K562 (cell line): ENCODE data around the gene CHST10. TPM values are rescaled to one million over a fixed set of nuclear protein-coding genes. Genes with fewer than 3 reads are reported as not detected.

ENCODE experiments used
- ATAC-seq: fragments of 200-7000 bp; cut with Tn5 transposase; 3 replicates; pipeline ENCODE4 v1.9.1; 2020; ENCODE audit warnings: moderate library complexity
- BruUV-seq: library from RNA; stranded (reverse); fragments of 400-500 nt; replicated peaks from 2 replicates; lab custom pipeline; 2021; lab: Mats Ljungman, UMichigan
- CTCF ChIA-PET: fragments of 300-600 bp; formaldehyde crosslinking; extraction: SDS; loops from one replicate; lab custom pipeline; 2021; ENCODE audit warnings: low intra/inter-chr PET ratio; lab: Yijun Ruan, JAX
- POLR2A ChIA-PET: fragments of 300-600, 350-650 bp; sonication (Branson Sonifier 250); formaldehyde crosslinking; extraction: SDS; loops from one replicate; lab custom pipeline; 2021; ENCODE audit warnings: antibody characterized with exemption, inconsistent platforms; lab: Yijun Ruan, JAX
- DNase-seq, 4 experiments: peaks; one replicate each; pipeline versions ENCODE4 v3.0.0 to v3.0.0-alpha.2; 2011 to 2018; ENCODE audit warnings: low spot score in 3 of 4, mixed read lengths in 3 of 4; ENCODE audit errors: extremely low read depth in 1 of 4
- FAIRE-seq: peaks from 2 replicates; lab custom pipeline; 2011; peaks lifted over from hg19 to GRCh38; lab: Jason Lieb, UNC
- H2AFZ ChIP-seq: 2 replicates; pipeline ENCODE4 v1.6.0; 2011; ENCODE audit warnings: low read depth, low read length, control low read depth, inconsistent platforms
- H3K27ac ChIP-seq: fragments of 200-600 bp; 3 replicates; pipeline ENCODE4 v1.8.0; 2011; ENCODE audit warnings: low read depth, mild to moderate bottlenecking, control low read depth, inconsistent platforms, low read length, moderate library complexity, mixed read lengths; ENCODE audit errors: extremely low read depth
- H3K27me3 ChIP-seq, 2 experiments: fragments of 300-600 bp in 1 of 2; 2 replicates in 1 of 2; 3 replicates in 1 of 2; pipeline versions ENCODE4 v1.6.0 to v1.8.0; 2011; ENCODE audit warnings: inconsistent platforms in 2 of 2, low read length in 2 of 2, mild to moderate bottlenecking in 1 of 2, mixed read lengths in 1 of 2, moderate library complexity in 1 of 2; ENCODE audit not compliant: control insufficient read depth in 2 of 2, insufficient read depth in 2 of 2
- H3K36me3 ChIP-seq: fragments of 300-600 bp; 3 replicates; pipeline ENCODE4 v1.8.0; 2011; ENCODE audit warnings: mild to moderate bottlenecking, low read length, inconsistent platforms; ENCODE audit not compliant: control insufficient read depth, insufficient read depth
- H3K4me1 ChIP-seq, 2 experiments: fragments of 200-600 bp in 1 of 2; replicated peaks in 1 of 2; 2 replicates in 1 of 2; 3 replicates in 1 of 2; pipeline versions ENCODE4 v1.5.1 to v1.8.0; 2011; ENCODE audit warnings: inconsistent platforms in 2 of 2, low read length in 2 of 2, mild to moderate bottlenecking in 1 of 2, mixed read lengths in 1 of 2, moderate library complexity in 1 of 2; ENCODE audit not compliant: control insufficient read depth in 2 of 2, insufficient read depth in 2 of 2
- H3K4me2 ChIP-seq: 2 replicates; pipeline ENCODE4 v1.6.1; 2011; ENCODE audit warnings: low read length, control low read depth, inconsistent platforms, mixed read lengths; ENCODE audit not compliant: insufficient read depth
- H3K4me3 ChIP-seq: fragments of 200-600 bp; sonication (generic), shearing (Covaris generic); 2 replicates; pipeline ENCODE4 v1.5.1; 2016; ENCODE audit warnings: control low read depth, inconsistent platforms
- H3K79me2 ChIP-seq: fragments of 200-600 bp; 3 replicates; pipeline ENCODE4 v1.8.0; 2011; ENCODE audit warnings: low read length, inconsistent platforms; ENCODE audit not compliant: control insufficient read depth, insufficient read depth
- H3K9ac ChIP-seq, 2 experiments: 2 replicates each; pipeline versions ENCODE4 v1.6.0 to v1.6.1; 2011; ENCODE audit warnings: low read depth in 2 of 2, low read length in 2 of 2, control low read depth in 1 of 2, inconsistent platforms in 1 of 2, mild to moderate bottlenecking in 1 of 2, mixed read lengths in 1 of 2; ENCODE audit not compliant: insufficient read depth in 1 of 2
- H3K9me1 ChIP-seq: one replicate; pipeline ENCODE4 v1.6.0; 2011; ENCODE audit warnings: inconsistent platforms, mild to moderate bottlenecking, low read length, moderate library complexity; ENCODE audit not compliant: control insufficient read depth, insufficient read depth
- H3K9me3 ChIP-seq: replicated peaks from 2 replicates; pipeline ENCODE4 v1.5.1; 2011; ENCODE audit warnings: low read depth, low read length, inconsistent platforms; ENCODE audit not compliant: control insufficient read depth, insufficient read depth
- H4K20me1 ChIP-seq: replicated peaks from 2 replicates; pipeline ENCODE4 v1.6.1; 2011; ENCODE audit warnings: low read length, inconsistent platforms, mixed read lengths; ENCODE audit not compliant: control insufficient read depth, insufficient read depth
- FOXA3 ChIP-seq, 2 experiments: fragments of 450-650 bp in 1 of 2; sonication (generic) in 1 of 2; formaldehyde crosslinking; IDR thresholded peaks in 1 of 2; conservative IDR thresholded peaks in 1 of 2; 2 replicates each; pipeline versions ENCODE4 v1.4.0 to v1.8.0; 2020 to 2022; ENCODE audit warnings: mild to moderate bottlenecking in 2 of 2, missing genetic modification reagents in 1 of 2
- GATAD2B ChIP-seq: fragments of 450-650 bp; IDR thresholded peaks from 2 replicates; pipeline ENCODE4 v1.6.1; 2017; ENCODE audit warnings: mild to moderate bottlenecking, borderline replicate concordance
- ZNF444 ChIP-seq: fragments of 250-450 bp; sonication (Bioruptor Pico); IDR thresholded peaks from 2 replicates; pipeline ENCODE4 v1.4.0; 2020; ENCODE audit warnings: mild to moderate bottlenecking, moderate library complexity
- whole genome bisulfite sequencing: fragments of 100-300 bp; shearing (Covaris generic); methylation state at CpG from one replicate; pipeline ENCODE4 v1.1.6; 2016; ENCODE audit warnings: low coverage, mixed read lengths; ENCODE audit not compliant: insufficient coverage; ENCODE audit errors: missing lambda C conversion rate; 5-methylcytosine and 5-hydroxymethylcytosine counted together
- in situ Hi-C: fragments of 300-500 bp; cut with MboI; formaldehyde crosslinking; loops from 4 replicates; pipeline ENCODE4 v1.15.0; 2018; ENCODE audit warnings: inconsistent platforms, mixed read lengths
- intact Hi-C: fragments of 100-400 bp; cut with micrococcal nuclease; formaldehyde crosslinking; loops from 2 replicates; pipeline ENCODE4 v1.14.2; 2022
- polyA plus RNA-seq, 8 experiments: library from polyadenylated mRNA; depleted of rRNA in 4 of 8; stranded (reverse) in 5 of 8; unstranded in 3 of 8; fragments of >200 nt; fragmentation: Nextera tagmentation in 2 of 8; fragmentation: Illumina TruSeq in 1 of 8; extraction: Ambion mirVana in 2 of 8; extraction: Trizol in 1 of 8; gene quantifications; 2 replicates each; pipeline versions ENCODE4 v1.2.1 to v1.2.3, GENCODE V29; 2011 to 2014; ENCODE audit warnings: inconsistent platforms in 1 of 8, missing spikeins in 1 of 8
- total RNA-seq, 7 experiments: library from RNA; depleted of rRNA in 6 of 7; stranded (reverse); fragments of >200 nt in 6 of 7; fragmentation: Illumina TruSeq in 2 of 7; extraction: Trizol in 2 of 7; gene quantifications; 2 replicates each; pipeline versions ENCODE4 v1.2.1 to v1.2.3, GENCODE V29; 2011 to 2021; ENCODE audit warnings: low replicate concordance in 1 of 7
- TF ChIP-seq, protein P1 (sequence below): sonication (generic); formaldehyde crosslinking; IDR thresholded peaks from 2 replicates; pipeline ENCODE4 v1.8.0; 2022; ENCODE audit warnings: mild to moderate bottlenecking, missing genetic modification reagents
- TF ChIP-seq, protein P2 (sequence below): sonication (generic); formaldehyde crosslinking; IDR thresholded peaks from 2 replicates; pipeline ENCODE4 v1.8.1; 2023; ENCODE audit warnings: missing genetic modification reagents, mild to moderate bottlenecking, borderline replicate concordance
- TF ChIP-seq, protein P3 (sequence below): sonication (generic); formaldehyde crosslinking; IDR thresholded peaks from 2 replicates; pipeline ENCODE4 v1.8.1; 2023; ENCODE audit warnings: mild to moderate bottlenecking, missing genetic modification reagents

The CHST10 gene
- total and polyA plus RNA-seq, 9 of the 15 experiments (the other 6 are each of a cell fraction or from before 2014, with no cell fraction given), result 1.3 to 30.9 (median 19.3) TPM

GRCh38 chr2:100424277-100424875 lies 6.9 kb upstream of the CHST10 start (continued):
- TF ChIP-seq, protein P1, sequence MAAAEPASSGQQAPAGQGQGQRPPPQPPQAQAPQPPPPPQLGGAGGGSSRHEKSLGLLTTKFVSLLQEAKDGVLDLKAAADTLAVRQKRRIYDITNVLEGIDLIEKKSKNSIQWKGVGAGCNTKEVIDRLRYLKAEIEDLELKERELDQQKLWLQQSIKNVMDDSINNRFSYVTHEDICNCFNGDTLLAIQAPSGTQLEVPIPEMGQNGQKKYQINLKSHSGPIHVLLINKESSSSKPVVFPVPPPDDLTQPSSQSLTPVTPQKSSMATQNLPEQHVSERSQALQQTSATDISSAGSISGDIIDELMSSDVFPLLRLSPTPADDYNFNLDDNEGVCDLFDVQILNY, result no peak
- TF ChIP-seq, all 486 proteins: peak for 1

- in situ Hi-C loops, result no loop called here
- Histone ChIP-seq H3K4me3 (no peak overlapping the region), H3K9me3 (no peaks in the 10 kb centered on the region), H2AFZ (no peak overlapping the region), H3K4me2 (no peak overlapping the region), H3K27ac (no peak overlapping the region), H3K9me1 (no peaks in the 10 kb centered on the region), H3K36me3 (no peaks in the 10 kb centered on the region), H3K4me1 (peaks cover 0 to 5% of the 10 kb centered on the region in 2 experiments; a peak in 4 of 5 replicates), H3K27me3 (peaks cover 0 to 2% of the 10 kb centered on the region in 2 experiments; a peak in 1 of 5 replicates), H4K20me1 (no peaks in the 10 kb centered on the region), H3K79me2 (no peaks in the 10 kb centered on the region), H3K9ac (no peak overlapping the region)
- no peak for FAIRE-seq
- intact Hi-C loops, result loop anchor here (10.0 kb wide), 2 partner anchors 181 to 561 kb away; no protein-coding TSS in a partner anchor
- ATAC-seq, result no peak
- TF ChIP-seq FOXA3 (CRISPR knock-in tag; conservative IDR thresholded peaks at IDR 0.05 in 1 of 2, IDR thresholded peaks at IDR 0.05 in 1 of 2) (no peak), GATAD2B (no peak), ZNF444 (no peak)
- TF ChIP-seq, protein P2, sequence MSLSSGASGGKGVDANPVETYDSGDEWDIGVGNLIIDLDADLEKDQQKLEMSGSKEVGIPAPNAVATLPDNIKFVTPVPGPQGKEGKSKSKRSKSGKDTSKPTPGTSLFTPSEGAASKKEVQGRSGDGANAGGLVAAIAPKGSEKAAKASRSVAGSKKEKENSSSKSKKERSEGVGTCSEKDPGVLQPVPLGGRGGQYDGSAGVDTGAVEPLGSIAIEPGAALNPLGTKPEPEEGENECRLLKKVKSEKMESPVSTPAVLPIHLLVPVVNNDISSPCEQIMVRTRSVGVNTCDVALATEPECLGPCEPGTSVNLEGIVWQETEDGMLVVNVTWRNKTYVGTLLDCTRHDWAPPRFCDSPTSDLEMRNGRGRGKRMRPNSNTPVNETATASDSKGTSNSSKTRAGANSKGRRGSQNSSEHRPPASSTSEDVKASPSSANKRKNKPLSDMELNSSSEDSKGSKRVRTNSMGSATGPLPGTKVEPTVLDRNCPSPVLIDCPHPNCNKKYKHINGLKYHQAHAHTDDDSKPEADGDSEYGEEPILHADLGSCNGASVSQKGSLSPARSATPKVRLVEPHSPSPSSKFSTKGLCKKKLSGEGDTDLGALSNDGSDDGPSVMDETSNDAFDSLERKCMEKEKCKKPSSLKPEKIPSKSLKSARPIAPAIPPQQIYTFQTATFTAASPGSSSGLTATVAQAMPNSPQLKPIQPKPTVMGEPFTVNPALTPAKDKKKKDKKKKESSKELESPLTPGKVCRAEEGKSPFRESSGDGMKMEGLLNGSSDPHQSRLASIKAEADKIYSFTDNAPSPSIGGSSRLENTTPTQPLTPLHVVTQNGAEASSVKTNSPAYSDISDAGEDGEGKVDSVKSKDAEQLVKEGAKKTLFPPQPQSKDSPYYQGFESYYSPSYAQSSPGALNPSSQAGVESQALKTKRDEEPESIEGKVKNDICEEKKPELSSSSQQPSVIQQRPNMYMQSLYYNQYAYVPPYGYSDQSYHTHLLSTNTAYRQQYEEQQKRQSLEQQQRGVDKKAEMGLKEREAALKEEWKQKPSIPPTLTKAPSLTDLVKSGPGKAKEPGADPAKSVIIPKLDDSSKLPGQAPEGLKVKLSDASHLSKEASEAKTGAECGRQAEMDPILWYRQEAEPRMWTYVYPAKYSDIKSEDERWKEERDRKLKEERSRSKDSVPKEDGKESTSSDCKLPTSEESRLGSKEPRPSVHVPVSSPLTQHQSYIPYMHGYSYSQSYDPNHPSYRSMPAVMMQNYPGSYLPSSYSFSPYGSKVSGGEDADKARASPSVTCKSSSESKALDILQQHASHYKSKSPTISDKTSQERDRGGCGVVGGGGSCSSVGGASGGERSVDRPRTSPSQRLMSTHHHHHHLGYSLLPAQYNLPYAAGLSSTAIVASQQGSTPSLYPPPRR, result no peak
- TF ChIP-seq, protein P3, sequence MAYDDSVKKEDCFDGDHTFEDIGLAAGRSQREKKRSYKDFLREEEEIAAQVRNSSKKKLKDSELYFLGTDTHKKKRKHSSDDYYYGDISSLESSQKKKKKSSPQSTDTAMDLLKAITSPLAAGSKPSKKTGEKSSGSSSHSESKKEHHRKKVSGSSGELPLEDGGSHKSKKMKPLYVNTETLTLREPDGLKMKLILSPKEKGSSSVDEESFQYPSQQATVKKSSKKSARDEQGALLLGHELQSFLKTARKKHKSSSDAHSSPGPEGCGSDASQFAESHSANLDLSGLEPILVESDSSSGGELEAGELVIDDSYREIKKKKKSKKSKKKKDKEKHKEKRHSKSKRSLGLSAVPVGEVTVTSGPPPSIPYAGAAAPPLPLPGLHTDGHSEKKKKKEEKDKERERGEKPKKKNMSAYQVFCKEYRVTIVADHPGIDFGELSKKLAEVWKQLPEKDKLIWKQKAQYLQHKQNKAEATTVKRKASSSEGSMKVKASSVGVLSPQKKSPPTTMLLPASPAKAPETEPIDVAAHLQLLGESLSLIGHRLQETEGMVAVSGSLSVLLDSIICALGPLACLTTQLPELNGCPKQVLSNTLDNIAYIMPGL, result no peak
- 0% methylated on average over 1 of the region's 1 CpG for WGBS
- CTCF ChIA-PET, result no interaction called here
- POLR2A ChIA-PET, result no interaction called here
- DNase-seq, result no peak
- BruUV-seq, result no TSS peak
Observed at GRCh38 chr2:100423631-100424030, 6.2 kb upstream of the CHST10 start.
